ENCODE data around the gene TUNAR.

DNA sequence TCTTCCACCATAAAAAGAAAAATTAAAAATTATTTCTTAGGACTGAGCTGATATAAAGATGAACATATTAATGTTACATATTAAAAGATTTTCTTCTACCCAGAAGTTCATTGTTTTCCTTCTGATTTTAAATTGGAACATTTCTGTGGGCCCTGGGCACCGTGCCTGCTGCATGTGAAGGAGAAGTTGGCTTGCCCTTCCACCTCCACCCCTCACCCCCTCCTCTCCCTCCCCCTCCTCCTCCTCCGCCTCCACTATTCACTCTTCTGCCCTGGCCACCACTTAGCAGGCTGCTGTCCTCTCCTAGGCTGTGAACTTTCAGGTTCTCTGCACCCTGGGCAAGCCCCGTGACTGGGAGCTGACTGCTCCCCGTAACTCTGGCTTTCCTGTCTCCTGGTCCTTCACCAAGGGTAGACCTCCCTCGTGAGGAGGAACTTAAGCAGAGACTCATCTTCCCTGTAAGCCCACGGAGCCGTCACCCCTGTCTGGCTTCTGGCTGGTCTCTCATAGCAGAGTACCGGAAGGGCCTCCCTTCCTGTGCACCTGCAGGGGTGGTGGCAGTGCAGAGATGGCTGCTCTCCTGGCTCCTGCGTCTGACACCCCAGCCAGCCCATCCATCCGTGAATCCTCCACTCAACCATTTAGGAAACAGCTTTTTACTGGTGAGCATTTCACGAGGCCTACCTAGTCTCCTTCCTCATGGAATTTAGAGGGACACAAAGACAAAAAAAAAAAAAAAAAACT lies 12.8 kb downstream of the TUNAR start:
- TF ChIP-seq POLR2A (IDR thresholded peaks at IDR 0.05; ENCODE audit: extremely low read depth, insufficient read length): no peak
- TF ChIP-seq, protein P1, sequence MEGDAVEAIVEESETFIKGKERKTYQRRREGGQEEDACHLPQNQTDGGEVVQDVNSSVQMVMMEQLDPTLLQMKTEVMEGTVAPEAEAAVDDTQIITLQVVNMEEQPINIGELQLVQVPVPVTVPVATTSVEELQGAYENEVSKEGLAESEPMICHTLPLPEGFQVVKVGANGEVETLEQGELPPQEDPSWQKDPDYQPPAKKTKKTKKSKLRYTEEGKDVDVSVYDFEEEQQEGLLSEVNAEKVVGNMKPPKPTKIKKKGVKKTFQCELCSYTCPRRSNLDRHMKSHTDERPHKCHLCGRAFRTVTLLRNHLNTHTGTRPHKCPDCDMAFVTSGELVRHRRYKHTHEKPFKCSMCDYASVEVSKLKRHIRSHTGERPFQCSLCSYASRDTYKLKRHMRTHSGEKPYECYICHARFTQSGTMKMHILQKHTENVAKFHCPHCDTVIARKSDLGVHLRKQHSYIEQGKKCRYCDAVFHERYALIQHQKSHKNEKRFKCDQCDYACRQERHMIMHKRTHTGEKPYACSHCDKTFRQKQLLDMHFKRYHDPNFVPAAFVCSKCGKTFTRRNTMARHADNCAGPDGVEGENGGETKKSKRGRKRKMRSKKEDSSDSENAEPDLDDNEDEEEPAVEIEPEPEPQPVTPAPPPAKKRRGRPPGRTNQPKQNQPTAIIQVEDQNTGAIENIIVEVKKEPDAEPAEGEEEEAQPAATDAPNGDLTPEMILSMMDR (IDR thresholded peaks at IDR 0.05; ENCODE audit: low read depth, low read length): no peak
- TF ChIP-seq MAX (IDR thresholded peaks at IDR 0.05; ENCODE audit: low read depth, low read length): no peak
- TF ChIP-seq MYC (IDR thresholded peaks at IDR 0.05; ENCODE audit: low read depth, low read length): no peak
